ENCODE data around the gene PLXND1.
A peak's percentile ranks its signal among the peaks of the same experiment; 100 is the strongest.

DNA sequence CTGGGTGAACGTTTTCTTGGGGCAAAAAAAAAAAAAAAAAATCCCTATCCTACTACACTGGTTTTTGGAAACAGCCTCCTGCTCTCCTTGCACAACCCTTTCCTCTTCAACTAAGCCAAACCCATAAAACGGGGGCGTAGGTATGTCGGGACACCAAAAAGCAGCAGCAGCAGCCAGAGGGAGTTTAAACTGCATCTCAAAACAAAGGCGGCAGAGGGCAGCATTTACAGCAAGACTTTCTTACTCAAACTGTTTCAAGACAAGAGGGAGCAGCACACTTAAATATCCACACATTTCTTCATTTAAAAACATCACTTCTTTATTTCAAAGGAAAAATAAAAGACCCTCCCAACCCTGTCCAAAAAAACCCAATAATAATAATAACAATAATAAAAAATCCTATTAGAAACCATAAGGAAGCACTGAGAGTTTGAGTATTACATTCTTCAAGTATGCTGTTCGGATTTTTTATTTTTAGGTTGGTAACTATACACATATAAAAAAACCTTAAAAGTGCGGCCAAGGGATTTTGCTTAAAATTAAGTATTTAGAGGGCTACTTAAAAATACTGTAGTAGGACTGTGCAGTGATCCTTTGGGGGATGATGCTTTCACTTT lies 43.9 kb upstream of the PLXND1 start:
- TF ChIP-seq POLR2A (IDR thresholded peaks at IDR 0.05) = no peak
- TF ChIP-seq, protein P1, sequence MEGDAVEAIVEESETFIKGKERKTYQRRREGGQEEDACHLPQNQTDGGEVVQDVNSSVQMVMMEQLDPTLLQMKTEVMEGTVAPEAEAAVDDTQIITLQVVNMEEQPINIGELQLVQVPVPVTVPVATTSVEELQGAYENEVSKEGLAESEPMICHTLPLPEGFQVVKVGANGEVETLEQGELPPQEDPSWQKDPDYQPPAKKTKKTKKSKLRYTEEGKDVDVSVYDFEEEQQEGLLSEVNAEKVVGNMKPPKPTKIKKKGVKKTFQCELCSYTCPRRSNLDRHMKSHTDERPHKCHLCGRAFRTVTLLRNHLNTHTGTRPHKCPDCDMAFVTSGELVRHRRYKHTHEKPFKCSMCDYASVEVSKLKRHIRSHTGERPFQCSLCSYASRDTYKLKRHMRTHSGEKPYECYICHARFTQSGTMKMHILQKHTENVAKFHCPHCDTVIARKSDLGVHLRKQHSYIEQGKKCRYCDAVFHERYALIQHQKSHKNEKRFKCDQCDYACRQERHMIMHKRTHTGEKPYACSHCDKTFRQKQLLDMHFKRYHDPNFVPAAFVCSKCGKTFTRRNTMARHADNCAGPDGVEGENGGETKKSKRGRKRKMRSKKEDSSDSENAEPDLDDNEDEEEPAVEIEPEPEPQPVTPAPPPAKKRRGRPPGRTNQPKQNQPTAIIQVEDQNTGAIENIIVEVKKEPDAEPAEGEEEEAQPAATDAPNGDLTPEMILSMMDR (IDR thresholded peaks at IDR 0.05) = peak; percentile 19 to 80 (median 68)

All from body of pancreas (tissue), 4 donors.